ENCODE measurements around the gene RUNX1. TPM values are rescaled to one million over a fixed set of nuclear protein-coding genes. Genes with fewer than 3 reads are reported as not detected.

RUNX1 gene
- total and polyA plus RNA-seq, 10 of the 15 experiments (the other 5 are each of a cell fraction or from before 2014, with no cell fraction given), result 0.90 to 15.2 (median 4.1) TPM

DNA sequence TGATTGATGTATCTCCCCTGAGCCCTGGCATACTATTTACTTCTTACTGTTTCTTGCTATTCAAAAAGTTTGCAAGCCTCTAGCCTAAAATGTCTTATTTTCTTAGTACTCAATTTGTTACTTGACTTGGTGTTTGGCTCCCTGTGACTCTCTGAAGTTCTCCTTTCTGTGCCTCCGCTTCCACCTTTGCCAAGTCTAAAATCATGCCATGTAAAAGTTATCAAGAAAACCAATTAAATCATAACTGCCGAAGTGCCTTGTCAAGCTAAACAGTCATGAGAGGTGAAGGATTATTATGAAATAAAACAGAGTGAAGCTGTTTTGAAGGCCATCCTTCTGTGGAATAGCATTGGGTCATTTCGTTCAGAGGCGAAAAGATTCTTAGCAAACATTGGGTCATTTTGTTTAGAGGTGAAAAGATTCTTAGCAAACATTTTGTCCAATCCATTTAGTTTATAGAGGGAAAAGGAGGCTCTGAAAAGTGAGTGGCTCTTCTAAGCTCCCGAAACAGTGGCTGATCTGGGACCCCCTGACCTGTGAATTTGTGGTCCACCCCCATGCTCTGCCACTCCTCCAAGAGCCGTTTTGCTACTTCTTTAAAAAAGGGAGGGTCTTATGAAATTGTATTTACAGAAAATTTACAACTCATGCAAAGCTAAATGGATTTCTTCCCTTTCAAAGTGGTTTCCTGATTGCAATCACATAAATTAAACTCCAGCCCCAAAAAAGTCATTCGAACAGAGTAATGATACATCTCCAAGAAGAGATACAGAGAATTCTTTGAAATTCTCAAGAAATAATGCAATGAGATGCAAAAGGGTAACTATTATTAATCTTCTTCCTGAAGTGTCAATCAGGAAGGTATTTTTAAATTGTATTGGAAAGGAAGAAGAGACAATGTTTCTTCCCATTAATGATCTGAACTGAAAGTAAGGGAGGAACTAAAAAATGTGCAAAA, 141.4 kb downstream of the RUNX1 start:
- ChIA-PET SMC1A (ENCODE audit: uncharacterized antibody, unreplicated experiment) (no interaction called here), CTCF (interaction anchor here (1.0 kb wide), 1 partner anchor 22 kb away, joined by 3 read pairs; no protein-coding TSS in a partner anchor), RAD21 (ENCODE audit: unreplicated experiment) (no interaction called here), POLR2A (no interaction called here)
- 29% methylated on average over 7 of the region's 7 CpGs for WGBS (ENCODE audit: insufficient coverage, insufficient replicate concordance, low lambda C conversion rate, missing lambda C conversion rate)
- Histone ChIP-seq H3K79me2 (ENCODE audit: control insufficient read depth, insufficient read depth, low read length) (no peaks in the 10 kb centered on the region), H2AFZ (ENCODE audit: control insufficient read depth, low read depth, low read length) (no peak overlapping the region), H3K4me2 (ENCODE audit: control insufficient read depth, insufficient read depth) (no peak overlapping the region), H3K4me1 (ENCODE audit: control insufficient read depth, insufficient read depth, low read length) (peaks cover 25% of the 10 kb centered on the region), H3K27me3 (replicated peaks in 1 of 2; ENCODE audit: control insufficient read depth in 2 of 2, insufficient read depth in 2 of 2, low read length in 1 of 2) (peaks cover 0 to 4% of the 10 kb centered on the region in 2 experiments; a peak in 2 of 4 replicates), H3K27ac (ENCODE audit: control insufficient read depth, insufficient read depth) (no peak overlapping the region), H4K20me1 (ENCODE audit: control insufficient read depth, insufficient read depth) (peaks cover 5% of the 10 kb centered on the region; the same call in 1 of the 2 replicates), H3K36me3 (ENCODE audit: control insufficient read depth in 2 of 2, insufficient read depth in 2 of 2, low read length in 1 of 2) (no peaks in the 10 kb centered on the region), H3K9ac (ENCODE audit: control insufficient read depth, insufficient read depth, low read length) (no peak overlapping the region), H3K9me3 (replicated peaks; ENCODE audit: control insufficient read depth, insufficient read depth, low read length) (no peaks in the 10 kb centered on the region), H3K4me3 (no peak overlapping the region)
- in situ Hi-C loops (cut with MboI) (no loop called here), intact Hi-C loops (cut with micrococcal nuclease; ENCODE audit: unreplicated experiment) (no loop called here)
- ATAC-seq (no peak), DNase-seq (ENCODE audit: low read depth, low spot score) (no peak), FAIRE-seq (no peak)
- TF ChIP-seq HDAC6 (IDR thresholded peaks at IDR 0.05; ENCODE audit: unreplicated experiment), result no peak
- no peak for TF ChIP-seq POLR2AphosphoS2 (IDR thresholded peaks at IDR 0.05; ENCODE audit: low read depth, low read length)
- TF ChIP-seq WRNIP1 (IDR thresholded peaks at IDR 0.05; ENCODE audit: borderline replicate concordance, low read depth, low read length), result no peak
- TF ChIP-seq ZNF24 (IDR thresholded peaks at IDR 0.05), result no peak
- no peak for TF ChIP-seq SP1 (IDR thresholded peaks at IDR 0.05; ENCODE audit: low read depth, low read length)
- TF ChIP-seq CREM (IDR thresholded peaks at IDR 0.05; ENCODE audit: low read depth), result no peak
- TF ChIP-seq, protein P1, sequence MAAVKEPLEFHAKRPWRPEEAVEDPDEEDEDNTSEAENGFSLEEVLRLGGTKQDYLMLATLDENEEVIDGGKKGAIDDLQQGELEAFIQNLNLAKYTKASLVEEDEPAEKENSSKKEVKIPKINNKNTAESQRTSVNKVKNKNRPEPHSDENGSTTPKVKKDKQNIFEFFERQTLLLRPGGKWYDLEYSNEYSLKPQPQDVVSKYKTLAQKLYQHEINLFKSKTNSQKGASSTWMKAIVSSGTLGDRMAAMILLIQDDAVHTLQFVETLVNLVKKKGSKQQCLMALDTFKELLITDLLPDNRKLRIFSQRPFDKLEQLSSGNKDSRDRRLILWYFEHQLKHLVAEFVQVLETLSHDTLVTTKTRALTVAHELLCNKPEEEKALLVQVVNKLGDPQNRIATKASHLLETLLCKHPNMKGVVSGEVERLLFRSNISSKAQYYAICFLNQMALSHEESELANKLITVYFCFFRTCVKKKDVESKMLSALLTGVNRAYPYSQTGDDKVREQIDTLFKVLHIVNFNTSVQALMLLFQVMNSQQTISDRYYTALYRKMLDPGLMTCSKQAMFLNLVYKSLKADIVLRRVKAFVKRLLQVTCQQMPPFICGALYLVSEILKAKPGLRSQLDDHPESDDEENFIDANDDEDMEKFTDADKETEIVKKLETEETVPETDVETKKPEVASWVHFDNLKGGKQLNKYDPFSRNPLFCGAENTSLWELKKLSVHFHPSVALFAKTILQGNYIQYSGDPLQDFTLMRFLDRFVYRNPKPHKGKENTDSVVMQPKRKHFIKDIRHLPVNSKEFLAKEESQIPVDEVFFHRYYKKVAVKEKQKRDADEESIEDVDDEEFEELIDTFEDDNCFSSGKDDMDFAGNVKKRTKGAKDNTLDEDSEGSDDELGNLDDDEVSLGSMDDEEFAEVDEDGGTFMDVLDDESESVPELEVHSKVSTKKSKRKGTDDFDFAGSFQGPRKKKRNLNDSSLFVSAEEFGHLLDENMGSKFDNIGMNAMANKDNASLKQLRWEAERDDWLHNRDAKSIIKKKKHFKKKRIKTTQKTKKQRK (IDR thresholded peaks at IDR 0.05; ENCODE audit: low read depth, low read length), result no peak
- TF ChIP-seq EGR1 (IDR thresholded peaks at IDR 0.05; ENCODE audit: borderline replicate concordance in 1 of 2, low read depth in 2 of 2, low read length in 2 of 2), result no peak
- no peak for TF ChIP-seq BHLHE40 (IDR thresholded peaks at IDR 0.05; ENCODE audit: borderline replicate concordance in 1 of 2, low read depth in 2 of 2, low read length in 1 of 2)
- no peak for TF ChIP-seq SMARCA5 (IDR thresholded peaks at IDR 0.05)
- no peak for TF ChIP-seq SREBF2 (IDR thresholded peaks at IDR 0.05; ENCODE audit: low read length)
- TF ChIP-seq JUNB (IDR thresholded peaks at IDR 0.05), result no peak
- no peak for TF ChIP-seq TCF12 (IDR thresholded peaks at IDR 0.05; ENCODE audit: low read depth, low read length)
- TF ChIP-seq, protein P2, sequence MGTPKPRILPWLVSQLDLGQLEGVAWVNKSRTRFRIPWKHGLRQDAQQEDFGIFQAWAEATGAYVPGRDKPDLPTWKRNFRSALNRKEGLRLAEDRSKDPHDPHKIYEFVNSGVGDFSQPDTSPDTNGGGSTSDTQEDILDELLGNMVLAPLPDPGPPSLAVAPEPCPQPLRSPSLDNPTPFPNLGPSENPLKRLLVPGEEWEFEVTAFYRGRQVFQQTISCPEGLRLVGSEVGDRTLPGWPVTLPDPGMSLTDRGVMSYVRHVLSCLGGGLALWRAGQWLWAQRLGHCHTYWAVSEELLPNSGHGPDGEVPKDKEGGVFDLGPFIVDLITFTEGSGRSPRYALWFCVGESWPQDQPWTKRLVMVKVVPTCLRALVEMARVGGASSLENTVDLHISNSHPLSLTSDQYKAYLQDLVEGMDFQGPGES (IDR thresholded peaks at IDR 0.05), result no peak
- no peak for TF ChIP-seq BCL11A (IDR thresholded peaks at IDR 0.05; ENCODE audit: low read depth, low read length)
- TF ChIP-seq, protein P3, sequence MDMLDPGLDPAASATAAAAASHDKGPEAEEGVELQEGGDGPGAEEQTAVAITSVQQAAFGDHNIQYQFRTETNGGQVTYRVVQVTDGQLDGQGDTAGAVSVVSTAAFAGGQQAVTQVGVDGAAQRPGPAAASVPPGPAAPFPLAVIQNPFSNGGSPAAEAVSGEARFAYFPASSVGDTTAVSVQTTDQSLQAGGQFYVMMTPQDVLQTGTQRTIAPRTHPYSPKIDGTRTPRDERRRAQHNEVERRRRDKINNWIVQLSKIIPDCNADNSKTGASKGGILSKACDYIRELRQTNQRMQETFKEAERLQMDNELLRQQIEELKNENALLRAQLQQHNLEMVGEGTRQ (IDR thresholded peaks at IDR 0.05; ENCODE audit: borderline replicate concordance, low read depth, low read length), result no peak
- TF ChIP-seq NFIC (IDR thresholded peaks at IDR 0.05; ENCODE audit: low read depth, low read length), result no peak
- no TSS peak for BruUV-seq (replicated peaks)

Data from GM12878 (cell line).